LNCaP clone FGC (cell line): Measurements from ENCODE around the gene CSGALNACT2.
"Not testable (repeated sequence)": the region's sequence is repeated elsewhere in the genome, so short reads cannot be mapped to it uniquely, and the experiment has no call there.

Experiments
- DNase-seq: peaks from one replicate; pipeline ENCODE4 v3.0.0-alpha.2; 2011; ENCODE audit warnings: low read depth
- H3K4me3 ChIP-seq: 2 replicates; pipeline ENCODE4 v1.5.1; 2011; ENCODE audit warnings: mild to moderate bottlenecking, low read depth, low read length, control low read depth
- CTCF ChIP-seq: IDR thresholded peaks from 2 replicates; pipeline ENCODE4 v1.5.1; 2012; ENCODE audit warnings: mild to moderate bottlenecking; ENCODE audit not compliant: control insufficient read depth, insufficient read depth; ENCODE audit errors: extremely low read depth

The CSGALNACT2 gene

GRCh38 chr10:43094085-43094484, 44.2 kb upstream of the CSGALNACT2 start:
- TF ChIP-seq CTCF = no peak
- no peak for DNase-seq
- no peak overlapping the region for H3K4me3 ChIP-seq

- H3K4me3 ChIP-seq, DNase-seq: not testable (repeated sequence)
Measured at GRCh38 chr10:43099339-43099738, 38.9 kb upstream of the CSGALNACT2 start.

- H3K4me3 ChIP-seq = no peak overlapping the region
- TF ChIP-seq CTCF = no peak
- no peak for DNase-seq
Measured at GRCh38 chr10:43099928-43100327, 38.3 kb upstream of the CSGALNACT2 start.

- no peak for TF ChIP-seq CTCF
- no peak overlapping the region for H3K4me3 ChIP-seq
- no peak for DNase-seq
Measured at GRCh38 chr10:43100366-43100765, 37.9 kb upstream of the CSGALNACT2 start.

GRCh38 chr10:43102063-43102828, 36.0 kb upstream of the CSGALNACT2 start:
- H3K4me3 ChIP-seq = no peak overlapping the region
- no peak for DNase-seq
- no peak for TF ChIP-seq CTCF

- no peak for DNase-seq
- TF ChIP-seq CTCF = peak; percentile 99
Measured at GRCh38 chr10:43105102-43105955, 32.9 kb upstream of the CSGALNACT2 start.

GRCh38 chr10:43105956-43106229, 32.4 kb upstream of the CSGALNACT2 start:
- TF ChIP-seq CTCF = no peak
- no peak for DNase-seq
- H3K4me3 ChIP-seq = no peak overlapping the region

More at GRCh38 chr10:43105102-43105955, 32.9 kb upstream of the CSGALNACT2 start:
- peak overlapping the region; percentile 49 for H3K4me3 ChIP-seq
